ENCODE data around the gene FLT4. TPM values are rescaled to one million over a fixed set of nuclear protein-coding genes. Genes with fewer than 3 reads are reported as not detected.

Gene FLT4
- total and polyA plus RNA-seq, 2 experiments from 2014 or later, result 3.9 to 9.0 TPM

DNA sequence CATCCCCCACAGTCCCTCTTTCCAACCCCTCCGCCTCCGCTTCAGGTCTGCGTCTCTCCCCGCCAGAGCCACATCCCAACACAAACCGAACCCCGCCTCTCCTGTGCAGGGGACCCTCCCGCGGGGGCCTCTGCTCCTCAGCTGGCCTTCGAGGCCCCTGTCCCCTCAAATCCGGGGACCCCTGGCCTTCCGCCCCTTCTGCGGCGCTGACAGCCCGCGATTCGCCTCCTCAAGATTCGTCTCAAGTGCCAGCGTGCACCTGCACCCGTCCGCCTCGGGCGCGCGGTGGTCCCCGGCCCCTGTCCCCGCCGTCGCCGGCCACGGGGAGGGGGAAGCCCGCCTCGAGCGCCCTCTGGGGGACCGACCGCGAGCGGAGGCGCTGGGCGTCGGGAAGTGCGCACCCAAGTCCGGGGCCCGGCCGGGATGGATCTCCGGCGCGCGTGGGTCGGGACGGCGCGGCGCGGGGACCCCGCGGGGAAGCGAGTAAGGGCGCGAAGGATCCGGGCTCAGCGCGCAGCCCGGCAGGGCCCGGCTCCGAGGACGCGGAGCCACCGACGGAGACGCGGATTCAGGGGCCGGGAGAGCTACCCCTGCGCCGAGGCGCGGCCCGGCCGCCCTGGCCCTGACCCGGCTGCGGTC is 623 bp downstream of the FLT4 start:
- H3K36me3 ChIP-seq, result no peaks in the 10 kb centered on the region
- no peaks in the 10 kb centered on the region for H3K4me1 ChIP-seq (ENCODE audit: low read depth)
- peak in 1 of 2 donors; percentile 45 for DNase-seq (ENCODE audit: low read depth in 1 of 2, low spot score in 1 of 2)
- no peaks in the 10 kb centered on the region for H3K9me3 ChIP-seq (ENCODE audit: low read depth)
- TF ChIP-seq, protein P1, sequence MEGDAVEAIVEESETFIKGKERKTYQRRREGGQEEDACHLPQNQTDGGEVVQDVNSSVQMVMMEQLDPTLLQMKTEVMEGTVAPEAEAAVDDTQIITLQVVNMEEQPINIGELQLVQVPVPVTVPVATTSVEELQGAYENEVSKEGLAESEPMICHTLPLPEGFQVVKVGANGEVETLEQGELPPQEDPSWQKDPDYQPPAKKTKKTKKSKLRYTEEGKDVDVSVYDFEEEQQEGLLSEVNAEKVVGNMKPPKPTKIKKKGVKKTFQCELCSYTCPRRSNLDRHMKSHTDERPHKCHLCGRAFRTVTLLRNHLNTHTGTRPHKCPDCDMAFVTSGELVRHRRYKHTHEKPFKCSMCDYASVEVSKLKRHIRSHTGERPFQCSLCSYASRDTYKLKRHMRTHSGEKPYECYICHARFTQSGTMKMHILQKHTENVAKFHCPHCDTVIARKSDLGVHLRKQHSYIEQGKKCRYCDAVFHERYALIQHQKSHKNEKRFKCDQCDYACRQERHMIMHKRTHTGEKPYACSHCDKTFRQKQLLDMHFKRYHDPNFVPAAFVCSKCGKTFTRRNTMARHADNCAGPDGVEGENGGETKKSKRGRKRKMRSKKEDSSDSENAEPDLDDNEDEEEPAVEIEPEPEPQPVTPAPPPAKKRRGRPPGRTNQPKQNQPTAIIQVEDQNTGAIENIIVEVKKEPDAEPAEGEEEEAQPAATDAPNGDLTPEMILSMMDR (IDR thresholded peaks at IDR 0.05; ENCODE audit: low read depth, low read length), result peak; percentile 18
- no peak overlapping the region for H3K27ac ChIP-seq
- peak overlapping the region; percentile 33 for H3K4me3 ChIP-seq
- H3K27me3 ChIP-seq, result peaks cover 88% of the 10 kb centered on the region

DNA sequence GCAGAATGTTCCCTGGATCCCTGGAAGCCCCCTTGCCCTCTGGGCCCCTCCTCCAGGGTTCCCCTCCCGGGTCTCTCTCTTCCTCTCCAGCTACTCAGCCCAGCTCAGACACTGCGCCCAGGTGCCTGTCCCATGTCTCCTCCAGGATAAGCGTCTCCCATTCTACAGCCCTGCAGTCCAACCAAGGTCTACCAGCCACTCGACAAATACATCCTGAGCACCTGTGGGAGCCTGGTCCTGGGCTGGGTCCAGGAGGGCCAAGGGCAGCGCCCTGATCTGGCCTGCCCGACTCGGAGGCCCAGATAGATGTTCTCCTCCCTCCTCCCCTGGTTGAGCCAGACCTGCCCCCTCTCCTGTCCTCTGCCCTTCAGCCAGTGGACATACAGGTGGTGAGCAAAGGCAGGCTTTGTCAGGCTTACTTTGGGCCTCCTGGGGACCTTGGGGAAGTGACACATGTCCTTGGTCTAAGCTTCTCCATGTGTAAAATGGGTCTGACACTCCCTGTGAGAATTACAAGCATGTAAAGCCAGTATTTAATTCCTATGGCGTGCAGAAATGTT is 1.4 kb downstream of the FLT4 start:
- TF ChIP-seq, protein P1 (IDR thresholded peaks at IDR 0.05; ENCODE audit: low read depth, low read length), result no peak
- Histone ChIP-seq H3K27ac (no peak overlapping the region), H3K36me3 (no peaks in the 10 kb centered on the region), H3K27me3 (peaks cover 84% of the 10 kb centered on the region), H3K4me3 (no peak overlapping the region), H3K9me3 (ENCODE audit: low read depth) (no peaks in the 10 kb centered on the region), H3K4me1 (ENCODE audit: low read depth) (no peaks in the 10 kb centered on the region)
- DNase-seq (ENCODE audit: low read depth in 1 of 2, low spot score in 1 of 2), result no peak

DNA sequence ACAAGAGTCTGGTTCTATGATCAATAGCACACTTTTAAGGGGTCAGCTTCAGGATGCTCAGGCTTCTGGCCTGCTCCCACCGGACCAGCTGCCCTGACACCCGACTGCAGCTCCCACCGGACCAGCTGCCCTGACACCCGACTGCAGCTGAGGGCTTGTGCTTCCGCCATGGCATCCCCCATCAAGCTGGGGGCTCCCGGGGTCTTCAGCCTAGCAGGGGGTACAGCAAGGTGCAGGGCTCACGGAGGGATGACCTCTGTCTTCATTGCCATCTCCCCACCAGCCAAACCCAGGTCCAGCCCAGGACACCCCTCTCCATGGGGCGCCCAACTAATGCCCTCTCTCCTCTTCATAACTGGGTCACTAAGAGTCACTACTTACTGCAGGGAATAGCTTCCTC is 1.9 kb downstream of the FLT4 start:
- Histone ChIP-seq H3K4me3 (no peak overlapping the region), H3K9me3 (ENCODE audit: low read depth) (no peaks in the 10 kb centered on the region), H3K36me3 (no peaks in the 10 kb centered on the region), H3K27me3 (peaks cover 79% of the 10 kb centered on the region), H3K4me1 (ENCODE audit: low read depth) (no peaks in the 10 kb centered on the region), H3K27ac (no peak overlapping the region)
- TF ChIP-seq, protein P1 (IDR thresholded peaks at IDR 0.05; ENCODE audit: low read depth, low read length), result no peak
- no peak for DNase-seq (ENCODE audit: low read depth in 1 of 2, low spot score in 1 of 2)

DNA sequence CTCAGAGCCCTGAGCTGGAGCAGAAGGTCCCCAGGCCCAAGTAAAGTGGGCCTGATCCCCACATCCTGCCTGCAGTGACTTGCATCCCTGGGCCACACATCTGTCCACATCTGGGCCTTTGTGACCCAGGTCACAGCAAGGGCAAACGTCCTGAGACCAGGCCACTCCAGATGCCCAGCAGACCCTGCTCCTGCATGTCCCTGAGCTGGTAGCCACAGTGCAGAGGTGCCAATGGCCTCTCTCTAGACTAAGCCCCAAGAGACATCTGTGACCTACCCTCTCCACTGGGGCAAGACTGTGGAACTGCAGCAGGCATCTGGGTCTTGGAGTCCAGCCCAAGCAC is 2.5 kb downstream of the FLT4 start:
- H3K27me3 ChIP-seq, result peaks cover 73% of the 10 kb centered on the region
- H3K36me3 ChIP-seq, result no peaks in the 10 kb centered on the region
- H3K9me3 ChIP-seq (ENCODE audit: low read depth), result no peaks in the 10 kb centered on the region
- TF ChIP-seq, protein P1 (IDR thresholded peaks at IDR 0.05; ENCODE audit: low read depth, low read length), result no peak
- H3K4me1 ChIP-seq (ENCODE audit: low read depth), result no peaks in the 10 kb centered on the region
- DNase-seq (ENCODE audit: low read depth in 1 of 2, low spot score in 1 of 2), result no peak
- no peak overlapping the region for H3K4me3 ChIP-seq
- H3K27ac ChIP-seq, result no peak overlapping the region

DNA sequence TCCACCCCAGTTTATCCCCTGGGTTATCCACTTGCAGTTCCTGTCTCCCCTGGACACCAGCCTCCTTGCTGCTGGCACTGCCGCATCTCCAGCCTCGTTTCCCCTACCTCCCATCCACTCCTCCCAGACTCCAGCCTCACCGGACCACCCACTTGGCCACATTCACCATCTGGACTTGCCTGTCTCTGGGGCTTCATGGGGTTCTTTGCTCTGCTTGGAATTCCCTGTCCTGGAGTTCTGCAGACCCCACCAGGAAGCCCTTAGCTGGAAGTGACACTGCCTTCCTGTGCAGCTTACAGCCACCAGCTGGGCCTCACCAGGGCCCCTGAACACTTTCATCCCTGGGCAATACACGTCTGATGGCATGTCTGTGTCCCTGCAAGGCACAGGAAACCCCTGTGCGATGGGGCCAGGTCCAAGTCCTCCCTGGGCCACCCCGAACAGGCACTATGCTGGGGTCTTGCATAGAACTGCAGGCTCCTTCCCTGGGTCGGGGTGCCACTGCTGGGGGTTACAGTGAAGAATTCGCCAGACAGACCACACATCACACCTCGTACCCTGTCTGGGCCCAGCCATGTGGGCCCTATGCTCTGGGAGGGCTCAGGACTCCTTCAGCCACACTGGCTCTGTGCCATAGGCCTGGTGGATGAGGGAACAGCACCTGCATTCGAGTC is 3.0 kb downstream of the FLT4 start:
- no peaks in the 10 kb centered on the region for H3K36me3 ChIP-seq
- DNase-seq (ENCODE audit: low read depth in 1 of 2, low spot score in 1 of 2), result no peak
- no peaks in the 10 kb centered on the region for H3K4me1 ChIP-seq (ENCODE audit: low read depth)
- H3K27ac ChIP-seq, result no peak overlapping the region
- peaks cover 68% of the 10 kb centered on the region for H3K27me3 ChIP-seq
- TF ChIP-seq, protein P1 (IDR thresholded peaks at IDR 0.05; ENCODE audit: low read depth, low read length), result no peak
- no peak overlapping the region for H3K4me3 ChIP-seq
- no peaks in the 10 kb centered on the region for H3K9me3 ChIP-seq (ENCODE audit: low read depth)
